Measurements from ENCODE around the gene RFTN1. TPM values are rescaled to one million over a fixed set of nuclear protein-coding genes. Genes with fewer than 3 reads are reported as not detected.
A peak's percentile ranks its signal among the peaks of the same experiment; 100 is the strongest.

Gene RFTN1
- total and polyA plus RNA-seq, 2 experiments from 2014 or later = 3.3 to 7.2 TPM

DNA sequence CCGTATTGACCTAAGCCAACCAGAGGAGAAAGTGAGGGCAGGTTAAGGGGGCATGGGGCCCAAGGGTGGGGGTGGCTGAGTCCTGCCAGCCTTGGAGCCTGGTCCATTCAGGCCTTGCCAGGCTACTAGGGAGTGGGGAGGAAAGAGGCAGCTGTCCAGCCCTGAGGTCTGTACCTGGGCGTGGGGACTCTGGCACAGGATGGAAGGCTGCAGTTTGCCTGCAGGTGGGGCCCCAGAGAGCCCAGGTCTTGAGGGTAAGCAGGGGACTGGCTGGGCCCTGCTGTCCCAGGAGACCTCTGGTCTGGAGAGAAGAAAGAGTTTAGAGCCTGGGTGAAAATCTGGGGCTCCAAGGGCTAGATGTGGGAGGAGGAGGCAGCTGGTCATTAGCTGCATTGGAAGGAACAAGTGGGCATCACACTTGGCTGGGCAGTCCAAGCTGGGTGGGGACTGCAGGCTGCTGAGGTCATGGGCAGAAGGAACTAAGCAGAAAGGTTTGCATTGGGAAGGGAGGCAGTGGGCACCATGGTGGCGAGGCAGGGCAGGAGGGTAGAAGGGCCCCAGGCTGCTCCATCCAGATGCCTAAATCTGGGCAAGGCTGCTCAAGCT, 140.1 kb downstream of the RFTN1 start:
- Mint-ChIP-seq H3K36me3 (ENCODE audit: low read depth) (peaks cover 5% of the 10 kb centered on the region), H3K27ac (no peak overlapping the region), H3K4me1 (peaks cover 41% of the 10 kb centered on the region)

More for the DNA sequence above, 140.1 kb downstream of the RFTN1 start:
- H3K27ac ChIP-seq (ENCODE audit: low read depth) = no peak overlapping the region
- H3K36me3 ChIP-seq (ENCODE audit: insufficient read depth) = no peaks in the 10 kb centered on the region
- H2AFZ ChIP-seq = no peak overlapping the region
- DNase-seq (ENCODE audit: low spot score) = no peak
- Mint-ChIP-seq H3K4me3 (no peak overlapping the region), H3K9me3 (peaks cover 6% of the 10 kb centered on the region; the same call in 2 of the 3 replicates), H3K27me3 (ENCODE audit: insufficient read depth, low read depth, poor library complexity) (peaks cover 2% of the 10 kb centered on the region)
- TF ChIP-seq STAT1 (IDR thresholded peaks at IDR 0.05; ENCODE audit: unreplicated experiment) (no peak), CREB1 (CRISPR knock-in tag; IDR thresholded peaks at IDR 0.05; ENCODE audit: low read depth) (no peak), ZNF114 (CRISPR knock-in tag; IDR thresholded peaks at IDR 0.05) (no peak), ZNF331 (CRISPR knock-in tag; IDR thresholded peaks at IDR 0.05; ENCODE audit: low read depth) (no peak), EZH2 (IDR thresholded peaks at IDR 0.05; ENCODE audit: low read depth, unreplicated experiment) (no peak)
- TF ChIP-seq, protein P1, sequence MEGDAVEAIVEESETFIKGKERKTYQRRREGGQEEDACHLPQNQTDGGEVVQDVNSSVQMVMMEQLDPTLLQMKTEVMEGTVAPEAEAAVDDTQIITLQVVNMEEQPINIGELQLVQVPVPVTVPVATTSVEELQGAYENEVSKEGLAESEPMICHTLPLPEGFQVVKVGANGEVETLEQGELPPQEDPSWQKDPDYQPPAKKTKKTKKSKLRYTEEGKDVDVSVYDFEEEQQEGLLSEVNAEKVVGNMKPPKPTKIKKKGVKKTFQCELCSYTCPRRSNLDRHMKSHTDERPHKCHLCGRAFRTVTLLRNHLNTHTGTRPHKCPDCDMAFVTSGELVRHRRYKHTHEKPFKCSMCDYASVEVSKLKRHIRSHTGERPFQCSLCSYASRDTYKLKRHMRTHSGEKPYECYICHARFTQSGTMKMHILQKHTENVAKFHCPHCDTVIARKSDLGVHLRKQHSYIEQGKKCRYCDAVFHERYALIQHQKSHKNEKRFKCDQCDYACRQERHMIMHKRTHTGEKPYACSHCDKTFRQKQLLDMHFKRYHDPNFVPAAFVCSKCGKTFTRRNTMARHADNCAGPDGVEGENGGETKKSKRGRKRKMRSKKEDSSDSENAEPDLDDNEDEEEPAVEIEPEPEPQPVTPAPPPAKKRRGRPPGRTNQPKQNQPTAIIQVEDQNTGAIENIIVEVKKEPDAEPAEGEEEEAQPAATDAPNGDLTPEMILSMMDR (conservative IDR thresholded peaks at IDR 0.05; ENCODE audit: low read depth in 2 of 2) = peak in 1 of 2 experiments; percentile 13; a peak in 1 of 4 replicates
- TF ChIP-seq, protein P2, sequence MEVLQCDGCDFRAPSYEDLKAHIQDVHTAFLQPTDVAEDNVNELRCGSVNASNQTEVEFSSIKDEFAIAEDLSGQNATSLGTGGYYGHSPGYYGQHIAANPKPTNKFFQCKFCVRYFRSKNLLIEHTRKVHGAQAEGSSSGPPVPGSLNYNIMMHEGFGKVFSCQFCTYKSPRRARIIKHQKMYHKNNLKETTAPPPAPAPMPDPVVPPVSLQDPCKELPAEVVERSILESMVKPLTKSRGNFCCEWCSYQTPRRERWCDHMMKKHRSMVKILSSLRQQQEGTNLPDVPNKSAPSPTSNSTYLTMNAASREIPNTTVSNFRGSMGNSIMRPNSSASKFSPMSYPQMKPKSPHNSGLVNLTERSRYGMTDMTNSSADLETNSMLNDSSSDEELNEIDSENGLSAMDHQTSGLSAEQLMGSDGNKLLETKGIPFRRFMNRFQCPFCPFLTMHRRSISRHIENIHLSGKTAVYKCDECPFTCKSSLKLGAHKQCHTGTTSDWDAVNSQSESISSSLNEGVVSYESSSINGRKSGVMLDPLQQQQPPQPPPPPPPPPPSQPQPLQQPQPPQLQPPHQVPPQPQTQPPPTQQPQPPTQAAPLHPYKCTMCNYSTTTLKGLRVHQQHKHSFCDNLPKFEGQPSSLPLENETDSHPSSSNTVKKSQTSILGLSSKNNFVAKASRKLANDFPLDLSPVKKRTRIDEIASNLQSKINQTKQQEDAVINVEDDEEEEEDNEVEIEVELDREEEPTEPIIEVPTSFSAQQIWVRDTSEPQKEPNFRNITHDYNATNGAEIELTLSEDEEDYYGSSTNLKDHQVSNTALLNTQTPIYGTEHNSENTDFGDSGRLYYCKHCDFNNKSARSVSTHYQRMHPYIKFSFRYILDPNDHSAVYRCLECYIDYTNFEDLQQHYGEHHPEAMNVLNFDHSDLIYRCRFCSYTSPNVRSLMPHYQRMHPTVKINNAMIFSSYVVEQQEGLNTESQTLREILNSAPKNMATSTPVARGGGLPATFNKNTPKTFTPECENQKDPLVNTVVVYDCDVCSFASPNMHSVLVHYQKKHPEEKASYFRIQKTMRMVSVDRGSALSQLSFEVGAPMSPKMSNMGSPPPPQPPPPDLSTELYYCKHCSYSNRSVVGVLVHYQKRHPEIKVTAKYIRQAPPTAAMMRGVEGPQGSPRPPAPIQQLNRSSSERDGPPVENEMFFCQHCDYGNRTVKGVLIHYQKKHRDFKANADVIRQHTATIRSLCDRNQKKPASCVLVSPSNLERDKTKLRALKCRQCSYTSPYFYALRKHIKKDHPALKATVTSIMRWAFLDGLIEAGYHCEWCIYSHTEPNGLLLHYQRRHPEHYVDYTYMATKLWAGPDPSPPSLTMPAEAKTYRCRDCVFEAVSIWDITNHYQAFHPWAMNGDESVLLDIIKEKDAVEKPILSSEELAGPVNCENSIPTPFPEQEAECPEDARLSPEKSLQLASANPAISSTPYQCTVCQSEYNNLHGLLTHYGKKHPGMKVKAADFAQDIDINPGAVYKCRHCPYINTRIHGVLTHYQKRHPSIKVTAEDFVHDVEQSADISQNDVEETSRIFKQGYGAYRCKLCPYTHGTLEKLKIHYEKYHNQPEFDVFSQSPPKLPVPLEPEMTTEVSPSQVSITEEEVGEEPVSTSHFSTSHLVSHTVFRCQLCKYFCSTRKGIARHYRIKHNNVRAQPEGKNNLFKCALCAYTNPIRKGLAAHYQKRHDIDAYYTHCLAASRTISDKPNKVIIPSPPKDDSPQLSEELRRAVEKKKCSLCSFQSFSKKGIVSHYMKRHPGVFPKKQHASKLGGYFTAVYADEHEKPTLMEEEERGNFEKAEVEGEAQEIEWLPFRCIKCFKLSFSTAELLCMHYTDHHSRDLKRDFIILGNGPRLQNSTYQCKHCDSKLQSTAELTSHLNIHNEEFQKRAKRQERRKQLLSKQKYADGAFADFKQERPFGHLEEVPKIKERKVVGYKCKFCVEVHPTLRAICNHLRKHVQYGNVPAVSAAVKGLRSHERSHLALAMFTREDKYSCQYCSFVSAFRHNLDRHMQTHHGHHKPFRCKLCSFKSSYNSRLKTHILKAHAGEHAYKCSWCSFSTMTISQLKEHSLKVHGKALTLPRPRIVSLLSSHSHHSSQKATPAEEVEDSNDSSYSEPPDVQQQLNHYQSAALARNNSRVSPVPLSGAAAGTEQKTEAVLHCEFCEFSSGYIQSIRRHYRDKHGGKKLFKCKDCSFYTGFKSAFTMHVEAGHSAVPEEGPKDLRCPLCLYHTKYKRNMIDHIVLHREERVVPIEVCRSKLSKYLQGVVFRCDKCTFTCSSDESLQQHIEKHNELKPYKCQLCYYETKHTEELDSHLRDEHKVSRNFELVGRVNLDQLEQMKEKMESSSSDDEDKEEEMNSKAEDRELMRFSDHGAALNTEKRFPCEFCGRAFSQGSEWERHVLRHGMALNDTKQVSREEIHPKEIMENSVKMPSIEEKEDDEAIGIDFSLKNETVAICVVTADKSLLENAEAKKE (CRISPR knock-in tag; IDR thresholded peaks at IDR 0.05) = no peak
- H3K4me1 ChIP-seq (ENCODE audit: insufficient read depth) = peaks cover 26% of the 10 kb centered on the region
- no peaks in the 10 kb centered on the region for H3F3A ChIP-seq (replicated peaks; ENCODE audit: low read depth)
- no peaks in the 10 kb centered on the region for H4K20me1 ChIP-seq (replicated peaks; ENCODE audit: insufficient read depth)
- H3K4me3 ChIP-seq = no peak overlapping the region
- ATAC-seq = no peak
- H3K27me3 ChIP-seq (ENCODE audit: insufficient read depth) = no peaks in the 10 kb centered on the region
- no peak overlapping the region for H3K4me2 ChIP-seq
- peaks cover 3% of the 10 kb centered on the region; the same call in 1 of the 2 replicates for H3K9me2 ChIP-seq (ENCODE audit: insufficient read depth)
- H3K79me2 ChIP-seq (replicated peaks; ENCODE audit: insufficient read depth) = no peaks in the 10 kb centered on the region

Data from GM23338 (cell line).